ENCODE data around the gene RGS6. TPM values are rescaled to one million over a fixed set of nuclear protein-coding genes. Genes with fewer than 3 reads are reported as not detected.

Gene RGS6
- total RNA-seq, 4 donors from 2014 or later = 0.84 to 3.0 (median 1.7) TPM; not detected in 1

- TF ChIP-seq, protein P1, sequence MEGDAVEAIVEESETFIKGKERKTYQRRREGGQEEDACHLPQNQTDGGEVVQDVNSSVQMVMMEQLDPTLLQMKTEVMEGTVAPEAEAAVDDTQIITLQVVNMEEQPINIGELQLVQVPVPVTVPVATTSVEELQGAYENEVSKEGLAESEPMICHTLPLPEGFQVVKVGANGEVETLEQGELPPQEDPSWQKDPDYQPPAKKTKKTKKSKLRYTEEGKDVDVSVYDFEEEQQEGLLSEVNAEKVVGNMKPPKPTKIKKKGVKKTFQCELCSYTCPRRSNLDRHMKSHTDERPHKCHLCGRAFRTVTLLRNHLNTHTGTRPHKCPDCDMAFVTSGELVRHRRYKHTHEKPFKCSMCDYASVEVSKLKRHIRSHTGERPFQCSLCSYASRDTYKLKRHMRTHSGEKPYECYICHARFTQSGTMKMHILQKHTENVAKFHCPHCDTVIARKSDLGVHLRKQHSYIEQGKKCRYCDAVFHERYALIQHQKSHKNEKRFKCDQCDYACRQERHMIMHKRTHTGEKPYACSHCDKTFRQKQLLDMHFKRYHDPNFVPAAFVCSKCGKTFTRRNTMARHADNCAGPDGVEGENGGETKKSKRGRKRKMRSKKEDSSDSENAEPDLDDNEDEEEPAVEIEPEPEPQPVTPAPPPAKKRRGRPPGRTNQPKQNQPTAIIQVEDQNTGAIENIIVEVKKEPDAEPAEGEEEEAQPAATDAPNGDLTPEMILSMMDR (IDR thresholded peaks at IDR 0.05) = no peak
- TF ChIP-seq POLR2A (IDR thresholded peaks at IDR 0.05) = no peak
- no peak overlapping the region for H3K4me3 ChIP-seq (ENCODE audit: low read depth, poor library complexity, severe bottlenecking)
- intact Hi-C loops (cut with DNase I; ENCODE audit: low total_unique reads) = no loop called here
- no peak for DNase-seq (ENCODE audit: low spot score in 2 of 2)
- 59 to 74% methylated on average over 8 of the region's 8 CpGs for WGBS, 2 donors
Observed at GRCh38 chr14:72553161-72553560, 620.9 kb downstream of the RGS6 start.

- TF ChIP-seq, protein P1 (IDR thresholded peaks at IDR 0.05) = no peak
- no peak for TF ChIP-seq POLR2A (IDR thresholded peaks at IDR 0.05)
- intact Hi-C loops (cut with DNase I; ENCODE audit: low total_unique reads) = no loop called here
- WGBS, 2 donors = 45 to 62% methylated on average over 5 of the region's 5 CpGs
- DNase-seq (ENCODE audit: low spot score in 2 of 2) = no peak
- H3K4me3 ChIP-seq (ENCODE audit: low read depth, poor library complexity, severe bottlenecking) = no peak overlapping the region
Observed at GRCh38 chr14:72553656-72554055, 621.4 kb downstream of the RGS6 start.

DNA sequence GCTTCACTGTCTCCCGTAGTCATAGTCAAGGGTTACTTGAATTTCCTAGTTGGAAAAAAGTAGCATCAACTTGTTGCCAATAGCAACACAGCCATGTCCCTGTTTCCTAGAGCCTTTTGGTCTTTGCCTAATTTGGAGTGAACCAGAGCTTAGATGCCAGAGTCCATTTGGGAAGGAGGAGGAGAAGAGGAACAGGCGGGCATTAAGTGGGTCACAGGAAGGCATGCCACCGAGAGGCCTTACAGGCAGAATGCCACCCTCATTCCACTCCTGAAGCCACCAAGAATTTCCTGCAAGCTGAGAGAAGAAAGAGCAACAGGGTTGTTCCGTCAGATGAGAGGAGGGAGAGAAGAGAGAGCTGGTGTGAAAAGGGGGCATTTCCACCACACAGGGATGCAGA is 622.2 kb downstream of the RGS6 start:
- intact Hi-C loops (cut with DNase I; ENCODE audit: low total_unique reads) = no loop called here
- 77 to 85% methylated on average over 4 of the region's 4 CpGs for WGBS, 2 donors
- no peak overlapping the region for H3K4me3 ChIP-seq (ENCODE audit: low read depth, poor library complexity, severe bottlenecking)
- no peak for DNase-seq (ENCODE audit: low spot score in 2 of 2)
- no peak for TF ChIP-seq POLR2A (IDR thresholded peaks at IDR 0.05)
- TF ChIP-seq, protein P1 (IDR thresholded peaks at IDR 0.05) = no peak

DNA sequence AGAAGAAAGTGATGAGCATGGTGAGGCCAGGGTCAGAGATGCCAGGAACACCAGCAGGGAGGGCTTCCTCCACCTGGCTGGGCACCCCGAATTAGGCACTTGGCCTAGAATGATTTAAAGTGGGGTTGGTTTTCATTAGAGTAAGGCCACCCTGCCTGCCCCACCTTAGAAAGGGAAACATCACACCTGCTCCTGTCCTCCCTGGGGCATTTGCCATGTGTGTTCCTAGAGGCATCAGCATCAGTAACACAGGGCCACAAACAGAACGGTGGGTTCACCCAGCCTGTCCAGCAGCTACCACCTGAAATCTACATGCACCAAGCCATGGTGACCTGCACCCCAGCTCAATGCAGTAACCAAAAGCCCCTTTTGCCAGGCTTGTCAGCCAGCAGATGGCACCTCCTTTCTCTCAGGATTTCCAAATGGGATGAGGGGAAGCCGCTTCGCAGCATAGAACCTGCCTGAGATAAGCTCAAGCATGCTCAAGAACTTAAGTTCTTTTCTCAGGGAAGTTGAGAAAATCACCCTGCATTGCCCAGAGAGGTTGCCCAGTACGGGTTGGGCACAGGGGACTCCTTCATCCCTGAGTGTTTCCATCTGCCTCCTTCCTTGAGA is 622.9 kb downstream of the RGS6 start:
- H3K4me3 ChIP-seq (ENCODE audit: low read depth, poor library complexity, severe bottlenecking) = no peak overlapping the region
- intact Hi-C loops (cut with DNase I; ENCODE audit: low total_unique reads) = no loop called here
- TF ChIP-seq, protein P1 (IDR thresholded peaks at IDR 0.05) = no peak
- no peak for TF ChIP-seq POLR2A (IDR thresholded peaks at IDR 0.05)
- 79 to 82% methylated on average over 5 of the region's 5 CpGs for WGBS, 2 donors
- DNase-seq (ENCODE audit: low spot score in 2 of 2) = no peak

DNA sequence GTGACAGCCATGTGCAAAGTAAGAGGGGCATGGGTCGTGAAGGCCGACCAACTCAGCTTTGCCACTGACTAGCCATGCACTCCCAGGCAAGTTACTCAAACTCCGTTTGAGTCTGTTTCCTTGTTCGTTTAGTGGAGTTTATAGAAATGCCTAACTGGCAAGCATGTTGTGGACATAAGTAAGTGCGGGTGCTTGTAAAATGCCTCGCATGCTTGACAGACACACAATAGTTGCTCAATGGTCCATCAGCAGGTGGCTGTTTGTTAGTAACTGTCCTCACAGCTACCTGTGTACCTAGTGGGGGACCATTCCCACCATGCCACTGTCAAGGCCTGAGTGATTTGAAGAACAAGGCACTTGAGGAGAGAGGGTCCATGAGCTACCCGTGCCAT is 623.4 kb downstream of the RGS6 start:
- no peak for TF ChIP-seq POLR2A (IDR thresholded peaks at IDR 0.05)
- TF ChIP-seq, protein P1 (IDR thresholded peaks at IDR 0.05) = no peak
- intact Hi-C loops (cut with DNase I; ENCODE audit: low total_unique reads) = no loop called here
- 89% methylated on average over 7 of the region's 7 CpGs for WGBS, 2 donors

DNA sequence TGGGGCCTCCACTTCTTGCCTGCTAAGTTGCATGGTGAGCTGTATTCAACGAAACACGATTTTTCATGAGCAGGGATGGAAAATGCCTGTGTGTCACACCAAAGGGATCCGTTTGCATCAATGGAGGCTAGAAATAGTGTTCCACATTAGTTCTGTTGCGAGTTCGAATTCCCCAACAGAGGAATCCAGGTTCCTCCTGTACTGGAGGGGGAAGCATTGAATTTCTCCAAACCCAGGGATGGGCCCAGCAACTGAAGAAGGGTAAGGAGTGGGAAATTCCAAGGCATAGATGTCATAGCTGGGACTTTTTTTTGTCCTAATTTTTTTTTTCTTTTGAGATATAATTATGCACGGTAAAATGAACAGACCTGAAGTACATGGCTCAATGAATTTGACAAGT is 625.4 kb downstream of the RGS6 start:
- TF ChIP-seq, protein P1 (IDR thresholded peaks at IDR 0.05) = no peak
- TF ChIP-seq POLR2A (IDR thresholded peaks at IDR 0.05) = no peak
- no peak overlapping the region for H3K4me3 ChIP-seq (ENCODE audit: low read depth, poor library complexity, severe bottlenecking)
- intact Hi-C loops (cut with DNase I; ENCODE audit: low total_unique reads) = no loop called here
- 89 to 93% methylated on average over 6 of the region's 6 CpGs for WGBS, 2 donors
- no peak for DNase-seq (ENCODE audit: low spot score in 2 of 2)

More for the DNA sequence above, 623.4 kb downstream of the RGS6 start:
- DNase-seq (ENCODE audit: low spot score in 2 of 2) = no peak
- H3K4me3 ChIP-seq (ENCODE audit: low read depth, poor library complexity, severe bottlenecking) = no peak overlapping the region
